Hindlimb muscle (tissue), 1 donor: ENCODE results near the gene RAP1GDS1. TPM values are rescaled to one million over a fixed set of nuclear protein-coding genes. Genes with fewer than 3 reads are reported as not detected.
"Not testable (repeated sequence)": the region's sequence is repeated elsewhere in the genome, so short reads cannot be mapped to it uniquely, and the experiment has no call there.

Source experiments
- DNase-seq: peaks from one replicate; pipeline ENCODE4 v3.0.0-alpha.2; 2013
- polyA plus RNA-seq: library from polyadenylated mRNA; unstranded; fragments of 120-200 nt; gene quantifications from one replicate; pipeline ENCODE4 v1.2.1, GENCODE V29; 2013; ENCODE audit not compliant: insufficient read length

RAP1GDS1 gene
- 24.0 TPM for polyA plus RNA-seq

- DNase-seq: peak; percentile 97
Measured at GRCh38 chr4:98260579-98261404, at the start of gene RAP1GDS1. Gene RAP1GDS1 (plus strand): TSS chr4:98261384. CDS start chr4:98261566, 182 bp downstream.

- no peak for DNase-seq
Measured at GRCh38 chr4:98222306-98222705, 38.9 kb upstream of the RAP1GDS1 start.

- DNase-seq: no peak
Measured at GRCh38 chr4:98226396-98226795, 34.8 kb upstream of the RAP1GDS1 start.

GRCh38 chr4:98230961-98231360, 30.2 kb upstream of the RAP1GDS1 start:
- no peak for DNase-seq

GRCh38 chr4:98232202-98232601, 29.0 kb upstream of the RAP1GDS1 start:
- DNase-seq: no peak

- no peak for DNase-seq
Measured at GRCh38 chr4:98237204-98237603, 24.0 kb upstream of the RAP1GDS1 start.

GRCh38 chr4:98242063-98242462, 19.1 kb upstream of the RAP1GDS1 start:
- DNase-seq: no peak

GRCh38 chr4:98242538-98242937, 18.6 kb upstream of the RAP1GDS1 start:
- no peak for DNase-seq

GRCh38 chr4:98245226-98245625, 16.0 kb upstream of the RAP1GDS1 start:
- no peak for DNase-seq

- no peak for DNase-seq
Measured at GRCh38 chr4:98248934-98249333, 12.2 kb upstream of the RAP1GDS1 start.

- no peak for DNase-seq
Measured at GRCh38 chr4:98249831-98250230, 11.4 kb upstream of the RAP1GDS1 start.

GRCh38 chr4:98253499-98253898, 7.7 kb upstream of the RAP1GDS1 start:
- DNase-seq: no peak

GRCh38 chr4:98260047-98260578, 1.1 kb upstream of the RAP1GDS1 start:
- no peak for DNase-seq

GRCh38 chr4:98261405-98262291, 464 bp downstream of the RAP1GDS1 start:
- DNase-seq: peak; percentile 46

- DNase-seq: no peak
Measured at GRCh38 chr4:98262431-98262830, 1.2 kb downstream of the RAP1GDS1 start.

- no peak for DNase-seq
Measured at GRCh38 chr4:98267498-98267897, 6.3 kb downstream of the RAP1GDS1 start.

GRCh38 chr4:98275145-98275544, 14.0 kb downstream of the RAP1GDS1 start:
- no peak for DNase-seq

GRCh38 chr4:98283219-98284189, 22.3 kb downstream of the RAP1GDS1 start:
- DNase-seq: no peak

- no peak for DNase-seq
Measured at GRCh38 chr4:98284640-98285046, 23.5 kb downstream of the RAP1GDS1 start.

- no peak for DNase-seq
Measured at GRCh38 chr4:98285676-98286075, 24.5 kb downstream of the RAP1GDS1 start.

GRCh38 chr4:98287328-98287727, 26.1 kb downstream of the RAP1GDS1 start:
- no peak for DNase-seq

GRCh38 chr4:98288671-98289070, 27.5 kb downstream of the RAP1GDS1 start:
- DNase-seq: not testable (repeated sequence)
